Stimulated activated CD8-positive, alpha-beta memory T cell treated with anti-CD3 and anti-CD28 coated beads, Interleukin-7, amount 100 ng/mL, for 4 hours (primary cell): ENCODE measurements around the gene GRWD1.

ENCODE experiments used
- DNase-seq, 2 donors: peaks; one replicate each; pipeline ENCODE4 v3.0.0-alpha.2; 2020; ENCODE audit warnings: low read depth in 2 of 2

GRWD1 gene

DNA sequence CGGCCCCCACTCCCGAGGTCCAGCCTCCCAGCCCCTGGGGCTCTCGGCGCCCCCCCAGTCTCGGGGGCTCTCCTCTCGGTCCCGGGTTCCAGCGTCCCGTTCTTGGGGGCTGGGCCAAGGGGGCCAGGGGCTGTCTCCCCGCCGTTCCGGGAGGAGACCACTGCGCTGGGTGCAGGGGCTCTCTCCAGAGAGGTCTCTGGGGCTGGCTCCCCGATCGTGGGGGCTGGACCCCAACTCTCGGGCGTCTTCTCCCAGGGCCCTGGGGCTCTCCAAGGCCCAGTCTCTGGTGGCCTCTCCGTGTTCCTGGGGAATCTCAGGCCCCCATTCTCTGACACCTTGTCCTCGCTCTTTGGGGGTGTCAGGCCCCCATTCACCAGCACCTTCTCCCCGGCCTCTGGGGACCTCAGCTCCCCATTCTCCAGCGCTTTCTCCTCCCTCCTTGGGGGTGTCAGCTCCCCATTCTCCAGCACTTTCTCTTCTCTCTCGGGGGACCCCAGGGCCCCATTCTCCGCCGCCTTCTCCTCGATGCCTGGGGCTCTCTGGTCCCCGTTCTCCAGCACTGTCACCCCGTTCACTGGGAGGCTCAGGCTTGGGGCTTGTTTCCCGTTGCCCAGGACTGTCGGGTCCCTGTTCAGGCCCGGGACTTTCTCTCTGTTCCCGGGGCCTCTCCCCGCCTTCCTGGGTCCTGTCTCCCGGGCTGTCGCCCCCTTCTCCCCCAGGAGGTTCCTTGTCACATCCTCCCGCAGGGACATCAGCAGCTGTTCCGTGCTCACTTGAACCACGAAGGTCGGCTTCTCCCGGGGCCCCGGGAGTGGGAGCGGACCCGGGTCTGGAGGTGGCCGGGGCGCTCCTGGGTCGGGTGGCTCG is 52.2 kb downstream of the GRWD1 start:
- DNase-seq: no peak

DNA sequence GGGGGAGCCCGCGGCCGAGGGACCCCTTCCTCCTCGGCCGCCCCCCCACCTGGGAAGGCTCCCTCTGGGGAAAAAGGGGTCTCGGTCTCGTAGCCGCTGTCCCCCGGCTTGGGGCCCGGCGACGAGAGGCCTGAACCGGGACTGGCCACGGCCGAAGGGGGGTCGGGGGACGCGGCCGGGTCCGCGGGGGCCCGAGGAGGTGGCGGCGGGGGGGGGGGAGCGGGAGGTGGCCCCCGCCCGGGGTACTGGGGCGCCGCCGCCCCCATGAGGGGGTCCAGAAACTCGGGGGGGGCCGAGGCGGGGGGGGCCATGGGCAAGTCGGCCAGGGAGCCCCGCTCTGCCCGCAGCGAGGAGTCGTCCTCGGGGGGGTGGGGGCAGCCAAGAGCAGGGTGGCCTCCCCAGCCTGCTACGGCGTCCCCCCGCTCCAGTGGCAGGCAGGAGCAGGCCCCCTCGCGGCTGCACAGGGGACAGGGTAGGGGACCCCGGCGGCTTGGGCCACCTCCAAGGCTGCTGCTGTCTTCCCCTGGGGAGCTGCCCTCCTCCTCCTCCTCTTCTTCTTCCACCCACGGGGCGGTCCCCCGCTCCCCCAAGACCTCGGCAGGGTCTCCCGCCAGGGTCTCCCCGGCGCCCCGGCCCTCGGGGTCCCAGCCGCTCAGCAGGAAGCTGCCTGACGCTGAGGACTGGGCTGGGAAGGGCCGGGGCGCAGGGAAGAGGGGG is 53.0 kb downstream of the GRWD1 start:
- no peak for DNase-seq

GRCh38 chr19:48499316-48500090 is 53.7 kb downstream of the GRWD1 start:
- DNase-seq: no peak

- no peak for DNase-seq
Observed at GRCh38 chr19:48500830-48501493, 55.2 kb downstream of the GRWD1 start.

DNA sequence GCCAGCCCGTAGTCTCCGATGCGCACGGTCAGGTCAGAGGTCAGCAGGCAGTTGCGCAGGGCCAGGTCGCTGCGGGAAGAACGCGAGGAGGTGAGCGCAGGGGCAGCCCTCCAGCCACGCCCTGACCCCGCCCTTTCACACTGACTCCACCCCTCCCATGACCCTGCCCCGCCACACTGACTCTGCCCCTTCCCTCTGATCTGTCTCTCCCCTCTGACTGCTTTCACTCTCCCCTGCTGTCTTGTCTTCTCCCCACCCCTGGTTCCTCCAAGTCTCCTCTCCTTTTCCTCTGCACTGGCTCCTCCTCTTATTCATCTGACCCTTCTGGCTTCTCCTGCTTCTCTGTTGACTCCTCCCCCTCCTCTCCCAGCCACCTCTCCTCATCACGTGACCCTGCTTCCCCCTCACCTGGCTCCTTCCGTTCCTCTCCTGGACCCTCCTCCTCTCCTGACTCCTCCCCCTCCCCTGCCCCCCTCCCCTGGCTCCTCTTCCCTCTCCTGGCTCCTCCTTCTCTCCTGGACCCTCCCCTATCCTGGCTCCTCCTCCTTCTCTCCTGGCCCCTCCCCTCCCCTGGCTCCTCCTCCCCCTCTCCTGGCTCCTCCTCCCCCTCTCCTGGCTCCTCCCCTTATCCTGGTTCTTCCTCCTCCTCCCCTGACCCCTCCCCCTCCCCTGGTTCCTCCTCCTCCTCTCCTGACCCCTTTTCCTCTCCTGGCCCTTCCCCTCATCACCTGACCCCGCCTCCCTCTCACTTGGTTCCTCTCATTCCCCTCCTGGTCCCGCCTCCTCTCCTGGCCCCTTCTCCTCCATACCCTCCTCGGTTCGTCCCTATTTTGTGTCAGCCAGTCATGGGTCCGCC is 55.9 kb downstream of the GRWD1 start:
- DNase-seq: no peak

DNA sequence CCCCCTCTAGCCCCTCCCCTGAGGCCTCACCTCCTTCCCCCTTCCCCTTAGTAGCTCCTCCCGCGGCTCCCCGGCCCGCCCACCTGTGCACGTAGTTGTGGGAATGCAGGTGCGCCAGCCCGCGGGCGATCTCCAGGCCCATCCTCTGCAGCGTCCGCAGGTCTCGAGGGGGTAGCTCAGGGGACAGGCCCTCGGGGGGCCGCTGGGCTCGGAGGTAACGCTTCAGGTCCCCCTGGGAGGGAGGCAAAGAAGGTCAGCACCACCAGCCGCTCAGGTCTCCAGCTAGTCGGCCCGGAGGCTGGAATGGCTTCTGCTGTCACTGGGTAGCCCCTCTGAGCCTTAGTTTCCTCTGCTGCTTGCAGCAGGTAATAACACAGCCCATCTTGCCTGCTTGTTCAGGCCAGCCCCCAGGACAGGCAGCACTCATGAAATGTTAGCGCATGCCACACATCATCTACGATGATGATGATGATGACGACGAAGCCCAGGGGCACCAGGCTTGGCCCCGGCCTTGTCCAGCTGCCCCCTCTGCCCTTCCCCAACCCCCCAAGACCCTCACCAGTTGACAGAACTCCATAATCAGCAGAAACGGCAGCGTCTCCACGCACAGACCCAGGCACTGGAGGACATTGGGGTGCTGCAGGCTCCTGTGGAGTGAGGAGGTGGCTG is 56.7 kb downstream of the GRWD1 start:
- peak in 1 of 2 donors; percentile 40 for DNase-seq

DNA sequence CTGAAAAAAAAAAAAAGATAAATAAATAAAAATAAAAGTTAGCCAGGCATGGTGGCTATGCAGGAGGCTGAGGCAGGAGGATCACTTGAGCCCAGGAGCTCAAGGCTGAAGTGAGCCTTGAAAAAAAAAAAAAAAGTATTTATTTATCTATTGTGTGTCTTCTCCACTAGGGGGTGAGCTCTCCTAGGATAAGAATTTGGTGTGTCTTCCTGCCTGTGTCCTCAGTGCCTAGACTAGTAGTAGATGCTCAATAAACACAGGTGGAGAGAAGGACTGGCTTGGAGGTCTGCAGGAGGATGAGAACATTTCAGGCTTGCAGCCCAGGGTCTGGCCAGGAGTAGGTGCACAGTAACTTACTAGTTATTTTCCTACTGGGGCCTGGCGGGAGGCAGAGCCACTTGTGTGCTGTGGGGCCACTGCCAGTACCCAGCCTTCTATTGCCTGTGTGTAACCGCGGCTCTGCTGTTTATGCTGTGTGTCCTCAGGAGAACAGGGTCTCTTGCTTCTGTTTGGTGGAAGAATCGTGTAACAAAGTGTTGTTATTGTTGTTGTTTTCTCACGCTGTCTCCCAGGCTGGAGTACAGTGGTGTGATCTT is 60.5 kb downstream of the GRWD1 start:
- no peak for DNase-seq
